IPS-18c (cell line): ENCODE measurements around the gene FAM78B.

Source experiments
- H3K4me3 ChIP-seq: 2 replicates; pipeline ENCODE4 v1.7.0; 2013; ENCODE audit warnings: low read depth, mild to moderate bottlenecking, low read length, moderate library complexity; ENCODE audit not compliant: insufficient read depth
- H3K9me3 ChIP-seq: one replicate; pipeline ENCODE4 v1.6.1; 2013; ENCODE audit warnings: mild to moderate bottlenecking, low read length, moderate library complexity; ENCODE audit not compliant: control insufficient read depth, insufficient read depth

FAM78B gene

GRCh38 chr1:166133857-166134256 is 32.9 kb downstream of the FAM78B start:
- Histone ChIP-seq H3K9me3 (no peaks in the 10 kb centered on the region), H3K4me3 (no peak overlapping the region)

GRCh38 chr1:166133276-166133841 is 33.4 kb downstream of the FAM78B start:
- no peak overlapping the region for H3K4me3 ChIP-seq

GRCh38 chr1:166132496-166132895 is 34.3 kb downstream of the FAM78B start:
- Histone ChIP-seq H3K9me3 (no peaks in the 10 kb centered on the region), H3K4me3 (no peak overlapping the region)

More at GRCh38 chr1:166133276-166133841, 33.4 kb downstream of the FAM78B start:
- no peaks in the 10 kb centered on the region for H3K9me3 ChIP-seq

- no peak overlapping the region for H3K4me3 ChIP-seq
- H3K9me3 ChIP-seq = no peaks in the 10 kb centered on the region
Observed at GRCh38 chr1:166129006-166129405, 37.8 kb downstream of the FAM78B start.

- H3K9me3 ChIP-seq = no peaks in the 10 kb centered on the region
- no peak overlapping the region for H3K4me3 ChIP-seq
Observed at GRCh38 chr1:166128195-166128594, 38.6 kb downstream of the FAM78B start.

GRCh38 chr1:166127003-166127402 is 39.8 kb downstream of the FAM78B start:
- Histone ChIP-seq H3K9me3 (no peaks in the 10 kb centered on the region), H3K4me3 (no peak overlapping the region)

GRCh38 chr1:166122873-166123466 is 43.8 kb downstream of the FAM78B start:
- H3K4me3 ChIP-seq = no peak overlapping the region
- H3K9me3 ChIP-seq = no peaks in the 10 kb centered on the region

- no peaks in the 10 kb centered on the region for H3K9me3 ChIP-seq
- H3K4me3 ChIP-seq = no peak overlapping the region
Observed at GRCh38 chr1:166121010-166121409, 45.8 kb downstream of the FAM78B start.

GRCh38 chr1:166120281-166120680 is 46.5 kb downstream of the FAM78B start:
- Histone ChIP-seq H3K4me3 (no peak overlapping the region), H3K9me3 (no peaks in the 10 kb centered on the region)

GRCh38 chr1:166119471-166119965 is 47.3 kb downstream of the FAM78B start:
- Histone ChIP-seq H3K9me3 (no peaks in the 10 kb centered on the region), H3K4me3 (no peak overlapping the region)

GRCh38 chr1:166117776-166118175 is 49.0 kb downstream of the FAM78B start:
- H3K9me3 ChIP-seq = no peaks in the 10 kb centered on the region

GRCh38 chr1:166116026-166116425 is 50.8 kb downstream of the FAM78B start:
- no peak overlapping the region for H3K4me3 ChIP-seq
- H3K9me3 ChIP-seq = no peaks in the 10 kb centered on the region

More at GRCh38 chr1:166117776-166118175, 49.0 kb downstream of the FAM78B start:
- H3K4me3 ChIP-seq = no peak overlapping the region

- H3K9me3 ChIP-seq = no peaks in the 10 kb centered on the region
- no peak overlapping the region for H3K4me3 ChIP-seq
Observed at GRCh38 chr1:166114419-166114818, 52.4 kb downstream of the FAM78B start.

GRCh38 chr1:166113630-166114029 is 53.2 kb downstream of the FAM78B start:
- no peaks in the 10 kb centered on the region for H3K9me3 ChIP-seq
- H3K4me3 ChIP-seq = no peak overlapping the region

GRCh38 chr1:166113031-166113430 is 53.8 kb downstream of the FAM78B start:
- H3K9me3 ChIP-seq = no peaks in the 10 kb centered on the region
- H3K4me3 ChIP-seq = no peak overlapping the region

GRCh38 chr1:166112425-166112824 is 54.4 kb downstream of the FAM78B start:
- H3K9me3 ChIP-seq = no peaks in the 10 kb centered on the region
- H3K4me3 ChIP-seq = no peak overlapping the region

GRCh38 chr1:166111430-166111829 is 55.4 kb downstream of the FAM78B start:
- Histone ChIP-seq H3K4me3 (no peak overlapping the region), H3K9me3 (no peaks in the 10 kb centered on the region)

- Histone ChIP-seq H3K4me3 (no peak overlapping the region), H3K9me3 (no peaks in the 10 kb centered on the region)
Observed at GRCh38 chr1:166090244-166090643, 76.6 kb downstream of the FAM78B start.

GRCh38 chr1:166089804-166090203 is 77.0 kb downstream of the FAM78B start:
- no peaks in the 10 kb centered on the region for H3K9me3 ChIP-seq
- H3K4me3 ChIP-seq = no peak overlapping the region
